Measurements from ENCODE around the gene SMAD3.

DNA sequence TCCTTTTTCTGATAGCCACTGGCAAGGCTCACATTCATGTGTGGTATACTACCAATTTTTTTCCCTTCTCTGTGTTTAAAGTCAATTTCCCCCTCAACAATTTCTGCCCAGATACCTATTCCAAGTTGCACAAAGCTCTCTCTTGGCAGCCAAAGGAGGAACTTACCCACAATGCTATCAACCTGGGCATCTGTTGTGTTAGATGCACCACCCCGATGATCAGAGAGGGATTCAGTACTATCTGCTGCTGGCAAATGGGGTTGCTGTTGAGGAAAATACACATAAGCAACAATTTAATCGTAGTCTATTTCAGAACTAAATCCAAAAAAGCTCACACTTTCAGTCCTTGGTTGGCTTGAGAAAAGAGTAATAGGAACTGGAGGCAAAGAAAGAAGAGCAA is 143.0 kb downstream of the SMAD3 start:
- TF ChIP-seq POLR2A (IDR thresholded peaks at IDR 0.05; ENCODE audit: low read depth, low read length) (no peak), RAD21 (IDR thresholded peaks at IDR 0.05; ENCODE audit: insufficient read depth, low read depth, low read length) (no peak), BRCA1 (IDR thresholded peaks at IDR 0.05; ENCODE audit: low read depth, low read length) (no peak), RFX5 (IDR thresholded peaks at IDR 0.05; ENCODE audit: low read depth, low read length) (no peak), NFYB (IDR thresholded peaks at IDR 0.05; ENCODE audit: insufficient read depth, low read depth, low read length) (no peak), EGR1 (IDR thresholded peaks at IDR 0.05; ENCODE audit: borderline replicate concordance in 1 of 2, low read depth in 2 of 2, low read length in 2 of 2) (no peak), SREBF1 (IDR thresholded peaks at IDR 0.05; ENCODE audit: low read length) (no peak)
- TF ChIP-seq, protein P1, sequence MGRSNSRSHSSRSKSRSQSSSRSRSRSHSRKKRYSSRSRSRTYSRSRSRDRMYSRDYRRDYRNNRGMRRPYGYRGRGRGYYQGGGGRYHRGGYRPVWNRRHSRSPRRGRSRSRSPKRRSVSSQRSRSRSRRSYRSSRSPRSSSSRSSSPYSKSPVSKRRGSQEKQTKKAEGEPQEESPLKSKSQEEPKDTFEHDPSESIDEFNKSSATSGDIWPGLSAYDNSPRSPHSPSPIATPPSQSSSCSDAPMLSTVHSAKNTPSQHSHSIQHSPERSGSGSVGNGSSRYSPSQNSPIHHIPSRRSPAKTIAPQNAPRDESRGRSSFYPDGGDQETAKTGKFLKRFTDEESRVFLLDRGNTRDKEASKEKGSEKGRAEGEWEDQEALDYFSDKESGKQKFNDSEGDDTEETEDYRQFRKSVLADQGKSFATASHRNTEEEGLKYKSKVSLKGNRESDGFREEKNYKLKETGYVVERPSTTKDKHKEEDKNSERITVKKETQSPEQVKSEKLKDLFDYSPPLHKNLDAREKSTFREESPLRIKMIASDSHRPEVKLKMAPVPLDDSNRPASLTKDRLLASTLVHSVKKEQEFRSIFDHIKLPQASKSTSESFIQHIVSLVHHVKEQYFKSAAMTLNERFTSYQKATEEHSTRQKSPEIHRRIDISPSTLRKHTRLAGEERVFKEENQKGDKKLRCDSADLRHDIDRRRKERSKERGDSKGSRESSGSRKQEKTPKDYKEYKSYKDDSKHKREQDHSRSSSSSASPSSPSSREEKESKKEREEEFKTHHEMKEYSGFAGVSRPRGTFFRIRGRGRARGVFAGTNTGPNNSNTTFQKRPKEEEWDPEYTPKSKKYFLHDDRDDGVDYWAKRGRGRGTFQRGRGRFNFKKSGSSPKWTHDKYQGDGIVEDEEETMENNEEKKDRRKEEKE (IDR thresholded peaks at IDR 0.05), result no peak
- TF ChIP-seq, protein P2, sequence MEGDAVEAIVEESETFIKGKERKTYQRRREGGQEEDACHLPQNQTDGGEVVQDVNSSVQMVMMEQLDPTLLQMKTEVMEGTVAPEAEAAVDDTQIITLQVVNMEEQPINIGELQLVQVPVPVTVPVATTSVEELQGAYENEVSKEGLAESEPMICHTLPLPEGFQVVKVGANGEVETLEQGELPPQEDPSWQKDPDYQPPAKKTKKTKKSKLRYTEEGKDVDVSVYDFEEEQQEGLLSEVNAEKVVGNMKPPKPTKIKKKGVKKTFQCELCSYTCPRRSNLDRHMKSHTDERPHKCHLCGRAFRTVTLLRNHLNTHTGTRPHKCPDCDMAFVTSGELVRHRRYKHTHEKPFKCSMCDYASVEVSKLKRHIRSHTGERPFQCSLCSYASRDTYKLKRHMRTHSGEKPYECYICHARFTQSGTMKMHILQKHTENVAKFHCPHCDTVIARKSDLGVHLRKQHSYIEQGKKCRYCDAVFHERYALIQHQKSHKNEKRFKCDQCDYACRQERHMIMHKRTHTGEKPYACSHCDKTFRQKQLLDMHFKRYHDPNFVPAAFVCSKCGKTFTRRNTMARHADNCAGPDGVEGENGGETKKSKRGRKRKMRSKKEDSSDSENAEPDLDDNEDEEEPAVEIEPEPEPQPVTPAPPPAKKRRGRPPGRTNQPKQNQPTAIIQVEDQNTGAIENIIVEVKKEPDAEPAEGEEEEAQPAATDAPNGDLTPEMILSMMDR (IDR thresholded peaks at IDR 0.05 in 2 of 3, conservative IDR thresholded peaks at IDR 0.05 in 1 of 3; ENCODE audit: control insufficient read depth in 2 of 3, extremely low read depth in 1 of 3, insufficient read depth in 1 of 3, low read depth in 3 of 3, low read length in 3 of 3), result no peak
- TF ChIP-seq, protein P3, sequence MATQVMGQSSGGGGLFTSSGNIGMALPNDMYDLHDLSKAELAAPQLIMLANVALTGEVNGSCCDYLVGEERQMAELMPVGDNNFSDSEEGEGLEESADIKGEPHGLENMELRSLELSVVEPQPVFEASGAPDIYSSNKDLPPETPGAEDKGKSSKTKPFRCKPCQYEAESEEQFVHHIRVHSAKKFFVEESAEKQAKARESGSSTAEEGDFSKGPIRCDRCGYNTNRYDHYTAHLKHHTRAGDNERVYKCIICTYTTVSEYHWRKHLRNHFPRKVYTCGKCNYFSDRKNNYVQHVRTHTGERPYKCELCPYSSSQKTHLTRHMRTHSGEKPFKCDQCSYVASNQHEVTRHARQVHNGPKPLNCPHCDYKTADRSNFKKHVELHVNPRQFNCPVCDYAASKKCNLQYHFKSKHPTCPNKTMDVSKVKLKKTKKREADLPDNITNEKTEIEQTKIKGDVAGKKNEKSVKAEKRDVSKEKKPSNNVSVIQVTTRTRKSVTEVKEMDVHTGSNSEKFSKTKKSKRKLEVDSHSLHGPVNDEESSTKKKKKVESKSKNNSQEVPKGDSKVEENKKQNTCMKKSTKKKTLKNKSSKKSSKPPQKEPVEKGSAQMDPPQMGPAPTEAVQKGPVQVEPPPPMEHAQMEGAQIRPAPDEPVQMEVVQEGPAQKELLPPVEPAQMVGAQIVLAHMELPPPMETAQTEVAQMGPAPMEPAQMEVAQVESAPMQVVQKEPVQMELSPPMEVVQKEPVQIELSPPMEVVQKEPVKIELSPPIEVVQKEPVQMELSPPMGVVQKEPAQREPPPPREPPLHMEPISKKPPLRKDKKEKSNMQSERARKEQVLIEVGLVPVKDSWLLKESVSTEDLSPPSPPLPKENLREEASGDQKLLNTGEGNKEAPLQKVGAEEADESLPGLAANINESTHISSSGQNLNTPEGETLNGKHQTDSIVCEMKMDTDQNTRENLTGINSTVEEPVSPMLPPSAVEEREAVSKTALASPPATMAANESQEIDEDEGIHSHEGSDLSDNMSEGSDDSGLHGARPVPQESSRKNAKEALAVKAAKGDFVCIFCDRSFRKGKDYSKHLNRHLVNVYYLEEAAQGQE (IDR thresholded peaks at IDR 0.05; ENCODE audit: low read depth, low read length), result no peak
